GM12872 (cell line): ENCODE data around the gene ATP8B1.

Experiments
- TF ChIP-seq, protein P1 (sequence below): IDR thresholded peaks from 3 replicates; pipeline ENCODE4 v1.5.1; 2011; ENCODE audit warnings: low read depth, mild to moderate bottlenecking, low read length, moderate library complexity; ENCODE audit not compliant: insufficient read depth

ATP8B1 gene

DNA sequence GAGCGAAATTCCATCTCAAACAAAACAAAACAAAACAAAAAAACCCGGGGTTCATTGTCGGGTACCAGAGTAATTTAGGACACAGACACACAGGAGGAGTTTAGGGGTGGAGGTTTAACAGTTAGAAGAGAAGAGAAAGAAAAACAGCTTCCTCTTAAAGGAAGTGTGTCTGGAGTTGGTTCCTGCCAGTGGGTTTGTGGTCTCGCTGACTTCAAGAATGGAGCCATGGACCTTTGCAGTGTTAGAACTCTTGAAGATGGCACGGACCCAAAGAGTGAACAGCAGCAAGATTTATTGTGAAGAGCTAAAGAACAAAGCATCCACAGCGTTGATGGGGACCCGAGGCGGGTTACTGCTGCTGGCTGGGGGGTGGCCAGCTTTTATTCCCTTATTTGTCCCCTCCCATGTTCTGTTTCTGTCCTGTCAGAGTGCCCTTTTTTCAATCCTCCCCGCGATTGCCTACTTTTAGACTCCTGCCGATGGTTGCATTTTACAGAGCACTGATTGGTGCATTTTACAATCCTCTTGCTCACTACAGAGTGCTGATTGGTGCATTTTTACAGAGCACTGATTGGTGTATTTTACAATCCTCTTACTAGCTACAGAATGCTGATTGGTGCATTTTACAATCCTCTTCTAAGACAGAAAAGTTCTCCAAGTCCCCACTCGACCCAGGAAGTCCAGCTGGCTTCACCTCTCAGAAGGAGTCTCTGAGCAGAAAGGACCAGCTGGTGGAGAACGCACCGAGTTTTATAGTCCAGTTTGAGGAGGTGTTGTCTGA lies 28.7 kb upstream of the ATP8B1 start:
- TF ChIP-seq, protein P1, sequence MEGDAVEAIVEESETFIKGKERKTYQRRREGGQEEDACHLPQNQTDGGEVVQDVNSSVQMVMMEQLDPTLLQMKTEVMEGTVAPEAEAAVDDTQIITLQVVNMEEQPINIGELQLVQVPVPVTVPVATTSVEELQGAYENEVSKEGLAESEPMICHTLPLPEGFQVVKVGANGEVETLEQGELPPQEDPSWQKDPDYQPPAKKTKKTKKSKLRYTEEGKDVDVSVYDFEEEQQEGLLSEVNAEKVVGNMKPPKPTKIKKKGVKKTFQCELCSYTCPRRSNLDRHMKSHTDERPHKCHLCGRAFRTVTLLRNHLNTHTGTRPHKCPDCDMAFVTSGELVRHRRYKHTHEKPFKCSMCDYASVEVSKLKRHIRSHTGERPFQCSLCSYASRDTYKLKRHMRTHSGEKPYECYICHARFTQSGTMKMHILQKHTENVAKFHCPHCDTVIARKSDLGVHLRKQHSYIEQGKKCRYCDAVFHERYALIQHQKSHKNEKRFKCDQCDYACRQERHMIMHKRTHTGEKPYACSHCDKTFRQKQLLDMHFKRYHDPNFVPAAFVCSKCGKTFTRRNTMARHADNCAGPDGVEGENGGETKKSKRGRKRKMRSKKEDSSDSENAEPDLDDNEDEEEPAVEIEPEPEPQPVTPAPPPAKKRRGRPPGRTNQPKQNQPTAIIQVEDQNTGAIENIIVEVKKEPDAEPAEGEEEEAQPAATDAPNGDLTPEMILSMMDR, result no peak

DNA sequence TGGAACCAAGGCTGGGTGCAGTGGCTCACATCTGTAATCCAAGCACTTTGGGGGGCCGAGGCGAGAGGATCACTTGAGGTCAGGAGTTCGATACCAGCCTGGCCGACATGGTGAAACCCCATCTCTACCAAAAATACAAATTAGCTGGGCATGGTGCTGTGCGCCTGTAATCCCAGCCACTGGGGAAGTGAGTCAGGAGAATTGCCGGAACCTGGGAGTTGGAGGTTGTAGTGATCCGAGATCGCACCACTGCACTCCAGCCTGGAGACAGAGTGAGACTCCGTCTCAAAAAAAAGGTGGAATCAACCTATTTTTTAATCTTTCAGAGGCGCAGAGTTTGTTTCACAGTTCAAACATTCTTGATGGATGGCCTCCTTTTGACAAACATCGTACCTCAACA lies 24.5 kb upstream of the ATP8B1 start:
- TF ChIP-seq, protein P1, result no peak

DNA sequence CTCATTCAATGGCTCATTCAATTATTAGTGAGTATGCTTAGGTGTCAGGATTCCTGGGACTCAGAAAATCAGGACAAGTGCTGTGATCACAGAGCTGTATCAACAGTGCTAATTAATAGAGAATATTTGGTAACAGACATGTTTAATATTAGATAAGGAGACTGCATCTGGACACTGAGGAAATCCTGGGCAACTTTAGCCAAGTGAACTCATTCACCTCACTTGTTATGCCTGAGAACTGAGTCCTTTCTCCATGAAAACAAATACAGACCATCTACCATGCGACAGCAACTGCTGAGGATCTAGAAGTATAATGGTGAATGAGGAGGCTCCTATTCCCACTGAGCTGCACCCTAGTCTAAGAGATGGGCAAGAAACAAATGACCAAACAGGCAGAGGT lies 23.1 kb upstream of the ATP8B1 start:
- TF ChIP-seq, protein P1, result no peak

DNA sequence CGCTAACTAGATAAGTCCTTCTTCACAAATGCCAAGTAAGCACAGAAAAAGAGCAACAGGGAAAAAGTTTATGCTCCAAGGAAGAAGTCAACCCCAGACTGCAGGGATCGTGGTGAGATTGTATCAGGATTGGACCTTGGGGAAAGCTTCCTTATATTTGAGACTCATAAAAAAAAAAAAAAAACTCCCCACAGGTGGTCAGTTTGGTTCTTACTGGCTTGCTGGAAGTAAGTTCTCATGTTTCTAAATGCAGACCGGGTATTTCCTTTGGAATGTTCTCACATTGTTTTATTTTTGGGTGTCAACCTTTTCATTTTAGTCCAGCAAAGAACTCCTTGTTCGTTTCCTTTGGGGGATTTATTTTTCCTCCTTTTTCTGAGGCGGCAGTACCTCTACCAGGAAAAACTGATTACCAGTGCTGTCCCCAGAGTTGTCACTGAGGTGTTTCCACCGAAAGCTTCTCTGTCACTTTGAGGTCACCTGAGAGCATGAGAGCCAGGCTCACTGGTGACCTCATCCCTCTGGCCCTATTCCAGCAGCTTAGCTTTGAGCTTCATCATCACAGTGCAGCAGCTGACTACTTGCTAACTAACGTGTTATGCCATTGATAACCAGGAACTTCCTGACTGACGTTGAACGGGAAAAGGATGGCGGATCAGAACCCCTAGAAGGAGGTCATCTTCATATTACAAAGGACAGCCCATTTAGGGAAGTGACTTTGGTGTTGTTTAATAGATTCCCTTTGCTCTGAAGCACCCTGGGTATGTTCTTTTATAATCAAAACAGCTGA lies 16.8 kb upstream of the ATP8B1 start:
- TF ChIP-seq, protein P1, result no peak

DNA sequence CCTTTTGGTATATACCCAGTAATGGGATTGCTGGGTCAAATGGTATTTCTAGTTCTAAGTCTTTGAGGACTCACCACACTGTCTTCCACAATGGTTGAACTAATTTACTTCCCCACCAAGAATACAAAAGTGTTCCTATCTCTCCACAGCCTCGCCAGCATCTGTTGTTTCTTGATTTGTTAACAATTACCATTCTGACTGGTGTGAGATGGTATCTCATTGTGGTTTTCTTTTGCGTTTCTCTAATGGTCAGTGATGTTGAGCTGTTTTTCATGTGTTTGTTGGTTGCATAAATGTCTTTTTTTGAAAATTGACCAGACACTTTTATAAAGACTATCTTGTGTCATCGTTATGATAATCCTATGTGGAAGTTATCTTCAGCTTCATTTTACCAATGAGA lies 16.0 kb upstream of the ATP8B1 start:
- TF ChIP-seq, protein P1, result no peak

DNA sequence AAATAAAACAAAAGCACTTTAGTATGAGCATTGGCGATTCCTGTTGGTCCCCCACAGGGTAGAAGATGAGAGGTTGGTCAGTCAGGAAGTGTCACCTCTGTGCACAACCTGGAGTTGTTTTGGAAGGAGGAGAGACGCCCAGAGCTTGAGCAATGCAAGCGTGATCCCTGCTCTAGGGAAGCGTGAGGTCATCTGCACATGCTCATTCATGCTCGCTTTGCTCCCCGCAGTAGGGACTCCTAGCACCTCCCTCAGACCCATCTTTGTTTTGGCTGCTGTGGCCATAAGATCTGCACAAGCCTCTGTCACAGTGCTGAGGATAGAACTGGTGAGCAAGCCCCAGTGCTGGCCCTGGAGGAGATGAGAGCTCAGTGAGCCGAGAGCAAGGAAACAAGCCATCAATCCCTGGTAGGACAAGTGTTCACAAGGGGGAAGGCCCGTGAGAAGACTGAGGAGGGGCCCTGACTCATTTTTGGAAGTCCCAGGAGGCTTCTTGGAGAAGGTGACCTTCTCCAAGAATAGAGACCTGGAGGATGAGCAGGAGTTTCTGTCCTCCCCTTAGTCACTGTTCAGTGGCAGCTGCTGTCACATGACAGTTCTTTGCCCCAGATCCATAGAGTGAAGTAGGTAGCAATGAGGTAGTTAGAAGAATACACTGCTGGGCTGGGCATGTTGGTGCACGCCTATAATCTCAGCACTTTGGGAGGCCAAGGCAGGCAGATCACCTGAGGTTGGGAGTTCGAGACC lies 13.3 kb upstream of the ATP8B1 start:
- TF ChIP-seq, protein P1, result no peak

DNA sequence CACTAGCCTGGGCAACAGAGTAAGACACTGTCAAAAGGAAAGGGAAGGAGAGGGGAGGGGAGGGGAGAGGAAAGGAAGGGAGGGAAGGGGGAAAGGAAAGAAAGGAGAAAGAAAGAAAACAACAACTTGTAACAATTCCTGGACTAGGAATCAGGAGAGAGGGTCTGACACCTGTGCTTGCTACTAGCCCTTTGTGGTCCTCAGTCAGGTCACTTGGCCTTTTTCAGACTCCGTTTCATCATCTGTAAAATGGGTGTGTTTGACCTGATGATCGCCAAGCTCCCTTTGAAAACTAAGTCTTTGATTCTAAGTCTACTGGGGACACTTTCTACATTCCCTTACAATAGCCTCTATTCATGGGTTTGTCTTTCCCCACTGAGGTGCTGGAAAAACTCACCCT lies 11.4 kb upstream of the ATP8B1 start:
- TF ChIP-seq, protein P1, result no peak
